ENCODE measurements around the gene CLEC16A. TPM values are rescaled to one million over a fixed set of nuclear protein-coding genes. Genes with fewer than 3 reads are reported as not detected.
"Not testable (repeated sequence)": the region's sequence is repeated elsewhere in the genome, so short reads cannot be mapped to it uniquely, and the experiment has no call there.

The CLEC16A gene
- total and polyA plus RNA-seq, 8 donors: 17.6 to 38.6 (median 21.6) TPM

DNA sequence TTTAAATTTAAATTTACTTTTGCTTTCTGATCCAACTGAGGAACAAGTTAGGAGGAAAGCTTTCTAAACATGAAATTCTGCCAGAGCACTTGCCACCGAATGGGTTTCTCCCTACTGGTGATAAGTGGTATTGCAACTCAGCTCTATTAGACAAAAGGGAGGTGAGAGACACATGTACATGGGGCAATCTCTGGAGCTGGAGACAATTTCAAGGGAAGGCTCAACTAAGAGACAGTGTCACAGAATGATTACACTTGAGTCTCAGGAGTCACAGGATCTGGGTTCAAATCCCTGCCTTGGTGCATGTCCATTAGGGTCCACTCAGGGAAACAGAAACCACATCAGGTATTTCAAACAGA, 274.2 kb downstream of the CLEC16A start:
- no peaks in the 10 kb centered on the region for H3K36me3 ChIP-seq
- H3K27me3 ChIP-seq: no peaks in the 10 kb centered on the region
- peaks cover 0 to 17% of the 10 kb centered on the region in 2 donors for H3K4me1 ChIP-seq
- intact Hi-C loops (cut with DNase I): no loop called here
- TF ChIP-seq, protein P1, sequence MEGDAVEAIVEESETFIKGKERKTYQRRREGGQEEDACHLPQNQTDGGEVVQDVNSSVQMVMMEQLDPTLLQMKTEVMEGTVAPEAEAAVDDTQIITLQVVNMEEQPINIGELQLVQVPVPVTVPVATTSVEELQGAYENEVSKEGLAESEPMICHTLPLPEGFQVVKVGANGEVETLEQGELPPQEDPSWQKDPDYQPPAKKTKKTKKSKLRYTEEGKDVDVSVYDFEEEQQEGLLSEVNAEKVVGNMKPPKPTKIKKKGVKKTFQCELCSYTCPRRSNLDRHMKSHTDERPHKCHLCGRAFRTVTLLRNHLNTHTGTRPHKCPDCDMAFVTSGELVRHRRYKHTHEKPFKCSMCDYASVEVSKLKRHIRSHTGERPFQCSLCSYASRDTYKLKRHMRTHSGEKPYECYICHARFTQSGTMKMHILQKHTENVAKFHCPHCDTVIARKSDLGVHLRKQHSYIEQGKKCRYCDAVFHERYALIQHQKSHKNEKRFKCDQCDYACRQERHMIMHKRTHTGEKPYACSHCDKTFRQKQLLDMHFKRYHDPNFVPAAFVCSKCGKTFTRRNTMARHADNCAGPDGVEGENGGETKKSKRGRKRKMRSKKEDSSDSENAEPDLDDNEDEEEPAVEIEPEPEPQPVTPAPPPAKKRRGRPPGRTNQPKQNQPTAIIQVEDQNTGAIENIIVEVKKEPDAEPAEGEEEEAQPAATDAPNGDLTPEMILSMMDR (IDR thresholded peaks at IDR 0.05): peak; percentile 10 to 60
- peak overlapping the region in 1 of 2 donors; percentile 30 for H3K27ac ChIP-seq
- ATAC-seq (no peak), DNase-seq (no peak)
- H3K4me3 ChIP-seq: no peak overlapping the region
- H3K9me3 ChIP-seq: peaks cover 0 to 24% of the 10 kb centered on the region in 2 donors

- DNase-seq (no peak), ATAC-seq (peak; percentile 60)
- intact Hi-C loops (cut with DNase I): no loop called here
- Histone ChIP-seq H3K36me3 (no peaks in the 10 kb centered on the region), H3K4me3 (no peak overlapping the region), H3K27ac (peak overlapping the region in 1 of 2 donors; percentile 30), H3K4me1 (peaks cover 5 to 23% of the 10 kb centered on the region in 2 donors), H3K9me3 (peaks cover 0 to 24% of the 10 kb centered on the region in 2 donors), H3K27me3 (no peaks in the 10 kb centered on the region)
- TF ChIP-seq, protein P1 (IDR thresholded peaks at IDR 0.05): no peak
Observed at GRCh38 chr16:11219178-11219577, 274.8 kb downstream of the CLEC16A start.

- ATAC-seq; intact Hi-C loops (cut with DNase I); DNase-seq; H3K27me3 ChIP-seq; H3K27ac ChIP-seq; H3K4me3 ChIP-seq; H3K36me3 ChIP-seq: not testable (repeated sequence)
- peaks cover 0 to 24% of the 10 kb centered on the region in 2 donors for H3K9me3 ChIP-seq
- peaks cover 5 to 36% of the 10 kb centered on the region in 2 donors for H3K4me1 ChIP-seq
Observed at GRCh38 chr16:11220507-11220906, 276.1 kb downstream of the CLEC16A start.

DNA sequence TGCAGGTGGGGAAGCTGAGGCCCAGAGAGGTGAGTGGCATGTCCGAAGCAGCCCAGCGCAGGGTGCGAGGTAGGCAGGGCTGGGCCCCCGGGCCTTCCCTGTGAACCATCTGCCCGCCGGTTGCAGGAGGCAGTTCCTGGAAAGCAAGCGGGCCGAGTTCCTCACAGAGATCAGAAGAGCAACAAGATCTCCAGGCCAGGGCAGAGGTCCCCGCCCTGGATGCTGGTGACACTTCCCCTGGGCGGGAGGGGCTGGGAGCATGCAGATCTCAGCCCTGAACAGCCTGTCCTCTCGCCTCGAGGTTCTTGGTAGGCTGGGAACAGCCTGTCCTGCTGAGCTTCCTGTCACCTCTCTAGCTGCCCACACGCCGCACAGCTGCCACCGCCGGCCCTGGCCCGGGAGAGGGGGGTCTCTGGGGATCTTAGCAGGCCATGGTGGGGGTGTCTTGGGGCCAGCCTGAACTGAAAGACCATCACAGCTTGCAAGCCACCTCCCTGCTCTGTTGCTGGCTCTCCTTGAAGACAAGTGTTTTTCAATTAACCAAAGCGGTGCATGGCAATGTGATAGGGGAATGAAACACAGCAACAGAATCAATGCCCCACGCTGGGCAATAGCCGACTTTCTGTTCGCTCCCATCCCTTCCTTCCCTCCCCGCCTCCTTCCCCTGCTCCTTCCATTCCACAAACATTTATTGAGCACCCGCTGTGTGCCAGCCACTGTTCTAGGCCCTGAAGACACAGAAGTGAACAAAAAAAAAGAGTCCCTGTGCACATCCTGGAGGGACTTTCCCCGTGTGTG, 279.9 kb downstream of the CLEC16A start:
- Histone ChIP-seq H3K4me3 (no peak overlapping the region), H3K36me3 (no peaks in the 10 kb centered on the region), H3K9me3 (no peaks in the 10 kb centered on the region), H3K4me1 (peaks cover 5 to 38% of the 10 kb centered on the region in 2 donors), H3K27me3 (no peaks in the 10 kb centered on the region), H3K27ac (peak overlapping the region; percentile 67 to 81)
- intact Hi-C loops (cut with DNase I): no loop called here
- DNase-seq: peak in 2 of 4 donors; percentile 89 to 93
- peak; percentile 90 for ATAC-seq
- TF ChIP-seq, protein P1 (IDR thresholded peaks at IDR 0.05): no peak

DNA sequence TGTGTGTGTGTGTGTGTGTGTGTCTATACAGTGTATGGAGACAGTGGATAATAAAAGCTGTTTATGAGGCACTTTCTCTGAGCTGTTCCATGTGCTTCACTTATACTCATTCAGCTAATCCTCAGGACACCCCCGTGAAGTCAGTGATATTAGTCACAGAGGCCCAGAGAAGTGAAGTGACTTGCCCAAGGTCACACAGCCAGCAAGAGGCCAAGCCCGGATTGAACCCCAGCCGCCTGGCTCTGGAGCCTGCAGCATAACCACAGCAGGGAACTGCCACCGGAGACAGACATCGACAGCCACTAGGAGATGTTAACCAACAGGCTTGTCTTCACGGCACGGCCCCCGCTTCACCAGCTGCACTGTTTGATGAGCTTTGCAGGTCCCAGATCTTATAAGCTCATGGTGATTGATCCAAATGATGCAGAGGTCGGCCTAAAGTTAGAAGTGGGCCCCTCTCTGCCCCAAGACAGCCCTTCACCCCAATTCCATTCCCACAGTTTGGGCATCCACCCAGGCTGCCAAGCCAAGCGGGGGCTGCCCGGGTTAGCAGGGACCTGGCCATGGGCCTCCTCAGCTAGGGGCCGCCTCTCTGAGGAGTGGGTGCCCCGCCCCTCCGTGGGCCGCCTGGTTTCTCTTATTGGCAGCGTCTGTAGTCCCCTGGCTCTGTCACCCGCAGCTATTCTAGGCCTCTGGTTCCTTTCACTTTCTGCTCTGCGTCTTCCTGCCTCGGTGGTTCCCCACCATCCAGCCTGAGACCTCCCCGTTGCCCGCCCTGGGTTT, 280.7 kb downstream of the CLEC16A start:
- intact Hi-C loops (cut with DNase I): no loop called here
- Histone ChIP-seq H3K4me1 (peaks cover 5 to 34% of the 10 kb centered on the region in 2 donors), H3K9me3 (no peaks in the 10 kb centered on the region), H3K27ac (peak overlapping the region; percentile 67 to 81), H3K4me3 (no peak overlapping the region), H3K36me3 (no peaks in the 10 kb centered on the region), H3K27me3 (no peaks in the 10 kb centered on the region)
- ATAC-seq: peak; percentile 40
- TF ChIP-seq, protein P1 (IDR thresholded peaks at IDR 0.05): no peak
- peak in 2 of 4 donors; percentile 46 to 79 for DNase-seq
